Activated naive CD8-positive, alpha-beta T cell (primary cell): ENCODE data around the gene OR51B4.

Experiments used
- H3K27ac Mint-ChIP-seq: one replicate; pipeline ENCODE4 v1.8.0; 2021; ENCODE audit warnings: mixed read lengths
- H3K27me3 Mint-ChIP-seq: one replicate; pipeline ENCODE4 v1.8.0; 2021; ENCODE audit warnings: mixed read lengths
- H3K36me3 Mint-ChIP-seq: one replicate; pipeline ENCODE4 v1.8.0; 2021; ENCODE audit warnings: mixed read lengths
- H3K4me1 Mint-ChIP-seq: one replicate; pipeline ENCODE4 v1.8.0; 2021; ENCODE audit warnings: low read depth, mixed read lengths
- H3K4me3 Mint-ChIP-seq: one replicate; pipeline ENCODE4 v1.8.0; 2021; ENCODE audit warnings: mild to moderate bottlenecking, mixed read lengths
- H3K9me3 Mint-ChIP-seq: one replicate; pipeline ENCODE4 v1.8.0; 2021; ENCODE audit warnings: low read depth, mixed read lengths

The OR51B4 gene

GRCh38 chr11:5286351-5286750 lies 15.4 kb downstream of the OR51B4 start:
- H3K36me3 Mint-ChIP-seq, result no peaks in the 10 kb centered on the region
- H3K27ac Mint-ChIP-seq, result no peak overlapping the region
- no peak overlapping the region for H3K4me3 Mint-ChIP-seq
- no peaks in the 10 kb centered on the region for H3K27me3 Mint-ChIP-seq
- no peaks in the 10 kb centered on the region for H3K4me1 Mint-ChIP-seq
- no peaks in the 10 kb centered on the region for H3K9me3 Mint-ChIP-seq

DNA sequence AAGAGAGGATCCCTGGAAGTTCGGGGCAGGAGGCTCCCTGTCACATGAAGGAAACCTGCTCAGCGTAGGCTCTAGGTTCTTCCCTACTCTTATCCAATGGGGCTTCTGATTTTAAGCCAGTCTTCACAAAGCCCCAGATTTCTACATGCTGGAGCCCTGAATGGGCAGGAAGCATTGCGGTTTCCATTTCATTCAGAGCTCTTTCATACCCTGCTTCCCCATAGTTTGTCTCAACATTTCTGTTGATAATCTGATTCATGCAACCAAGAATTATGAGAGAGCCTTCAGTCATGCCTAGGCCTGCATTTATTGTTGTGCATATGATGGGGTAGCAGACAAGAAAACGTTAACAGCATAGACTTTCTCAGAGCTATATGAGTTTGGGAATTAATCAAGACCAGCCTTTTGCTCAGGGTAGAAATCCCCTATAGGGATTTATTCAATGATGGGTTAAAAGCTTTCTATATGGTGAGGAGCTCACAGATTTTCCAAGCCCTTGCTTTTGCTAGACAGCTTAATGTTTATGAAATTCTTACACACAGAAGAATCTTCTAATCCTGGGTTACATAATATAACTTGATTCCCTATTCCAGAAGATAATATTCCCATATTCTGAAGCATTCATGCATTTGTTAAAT lies 15.9 kb downstream of the OR51B4 start:
- no peak overlapping the region for H3K4me3 Mint-ChIP-seq
- H3K4me1 Mint-ChIP-seq, result no peaks in the 10 kb centered on the region
- no peaks in the 10 kb centered on the region for H3K27me3 Mint-ChIP-seq
- no peaks in the 10 kb centered on the region for H3K9me3 Mint-ChIP-seq
- no peaks in the 10 kb centered on the region for H3K36me3 Mint-ChIP-seq
- no peak overlapping the region for H3K27ac Mint-ChIP-seq

DNA sequence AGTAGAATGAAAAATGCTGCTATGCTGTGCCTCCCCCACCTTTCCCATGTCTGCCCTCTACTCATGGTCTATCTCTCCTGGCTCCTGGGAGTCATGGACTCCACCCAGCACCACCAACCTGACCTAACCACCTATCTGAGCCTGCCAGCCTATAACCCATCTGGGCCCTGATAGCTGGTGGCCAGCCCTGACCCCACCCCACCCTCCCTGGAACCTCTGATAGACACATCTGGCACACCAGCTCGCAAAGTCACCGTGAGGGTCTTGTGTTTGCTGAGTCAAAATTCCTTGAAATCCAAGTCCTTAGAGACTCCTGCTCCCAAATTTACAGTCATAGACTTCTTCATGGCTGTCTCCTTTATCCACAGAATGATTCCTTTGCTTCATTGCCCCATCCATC lies 17.1 kb downstream of the OR51B4 start:
- Mint-ChIP-seq H3K4me3 (no peak overlapping the region), H3K4me1 (no peaks in the 10 kb centered on the region), H3K36me3 (no peaks in the 10 kb centered on the region), H3K27me3 (no peaks in the 10 kb centered on the region), H3K9me3 (no peaks in the 10 kb centered on the region), H3K27ac (no peak overlapping the region)

- H3K9me3 Mint-ChIP-seq, result no peaks in the 10 kb centered on the region
- H3K4me1 Mint-ChIP-seq, result no peaks in the 10 kb centered on the region
- H3K27me3 Mint-ChIP-seq, result no peaks in the 10 kb centered on the region
- no peak overlapping the region for H3K27ac Mint-ChIP-seq
- no peaks in the 10 kb centered on the region for H3K36me3 Mint-ChIP-seq
- H3K4me3 Mint-ChIP-seq, result no peak overlapping the region
Observed at GRCh38 chr11:5283882-5284281, 17.9 kb downstream of the OR51B4 start.

DNA sequence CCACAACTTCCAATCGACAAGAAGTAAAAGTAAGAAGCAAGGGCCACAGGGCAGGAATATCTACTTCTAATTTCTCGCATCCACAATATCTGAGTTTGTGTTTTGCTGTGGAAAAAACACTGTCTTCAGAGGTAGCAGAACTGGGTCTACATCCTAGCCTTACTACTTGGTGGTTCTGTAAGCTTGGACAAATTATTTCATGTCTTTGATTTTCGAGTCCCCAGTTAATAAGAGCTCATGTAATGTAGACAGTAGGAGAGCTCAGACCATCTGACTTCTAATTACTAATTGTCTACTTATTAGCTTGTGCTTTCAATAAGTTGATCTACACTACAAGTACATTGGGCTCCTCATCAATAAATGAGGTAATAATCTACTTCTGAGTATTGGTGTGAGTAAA lies 18.7 kb downstream of the OR51B4 start:
- Mint-ChIP-seq H3K36me3 (no peaks in the 10 kb centered on the region), H3K9me3 (no peaks in the 10 kb centered on the region), H3K4me1 (no peaks in the 10 kb centered on the region), H3K4me3 (no peak overlapping the region), H3K27ac (no peak overlapping the region), H3K27me3 (no peaks in the 10 kb centered on the region)

- no peak overlapping the region for H3K4me3 Mint-ChIP-seq
- no peak overlapping the region for H3K27ac Mint-ChIP-seq
- H3K27me3 Mint-ChIP-seq, result no peaks in the 10 kb centered on the region
- H3K9me3 Mint-ChIP-seq, result no peaks in the 10 kb centered on the region
- no peaks in the 10 kb centered on the region for H3K36me3 Mint-ChIP-seq
- H3K4me1 Mint-ChIP-seq, result no peaks in the 10 kb centered on the region
Observed at GRCh38 chr11:5282628-5283027, 19.1 kb downstream of the OR51B4 start.

DNA sequence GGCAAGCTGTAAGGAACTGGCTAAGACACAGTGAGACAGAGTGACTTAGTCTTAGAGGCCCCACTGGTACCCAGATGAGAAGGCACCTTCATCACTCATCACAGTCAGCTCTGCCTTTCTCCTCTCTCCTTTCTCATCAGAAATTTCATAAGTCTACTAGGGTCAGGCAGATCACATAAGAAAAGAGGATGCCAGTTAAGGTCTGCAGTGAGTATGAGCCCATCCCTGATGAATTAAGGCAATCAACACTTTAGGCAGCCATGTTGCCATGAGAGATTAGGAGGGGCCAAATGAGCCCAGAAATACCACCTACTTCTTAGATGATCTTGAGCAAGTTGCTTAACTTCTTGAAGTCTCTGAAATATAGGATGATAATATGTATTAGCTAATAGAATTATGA lies 20.1 kb downstream of the OR51B4 start:
- no peaks in the 10 kb centered on the region for H3K4me1 Mint-ChIP-seq
- no peaks in the 10 kb centered on the region for H3K9me3 Mint-ChIP-seq
- no peak overlapping the region for H3K4me3 Mint-ChIP-seq
- no peaks in the 10 kb centered on the region for H3K27me3 Mint-ChIP-seq
- no peaks in the 10 kb centered on the region for H3K36me3 Mint-ChIP-seq
- H3K27ac Mint-ChIP-seq, result no peak overlapping the region

GRCh38 chr11:5280582-5281102 lies 21.1 kb downstream of the OR51B4 start:
- no peaks in the 10 kb centered on the region for H3K4me1 Mint-ChIP-seq
- no peaks in the 10 kb centered on the region for H3K36me3 Mint-ChIP-seq
- no peaks in the 10 kb centered on the region for H3K27me3 Mint-ChIP-seq
- no peak overlapping the region for H3K27ac Mint-ChIP-seq
- H3K4me3 Mint-ChIP-seq, result no peak overlapping the region
- no peaks in the 10 kb centered on the region for H3K9me3 Mint-ChIP-seq

DNA sequence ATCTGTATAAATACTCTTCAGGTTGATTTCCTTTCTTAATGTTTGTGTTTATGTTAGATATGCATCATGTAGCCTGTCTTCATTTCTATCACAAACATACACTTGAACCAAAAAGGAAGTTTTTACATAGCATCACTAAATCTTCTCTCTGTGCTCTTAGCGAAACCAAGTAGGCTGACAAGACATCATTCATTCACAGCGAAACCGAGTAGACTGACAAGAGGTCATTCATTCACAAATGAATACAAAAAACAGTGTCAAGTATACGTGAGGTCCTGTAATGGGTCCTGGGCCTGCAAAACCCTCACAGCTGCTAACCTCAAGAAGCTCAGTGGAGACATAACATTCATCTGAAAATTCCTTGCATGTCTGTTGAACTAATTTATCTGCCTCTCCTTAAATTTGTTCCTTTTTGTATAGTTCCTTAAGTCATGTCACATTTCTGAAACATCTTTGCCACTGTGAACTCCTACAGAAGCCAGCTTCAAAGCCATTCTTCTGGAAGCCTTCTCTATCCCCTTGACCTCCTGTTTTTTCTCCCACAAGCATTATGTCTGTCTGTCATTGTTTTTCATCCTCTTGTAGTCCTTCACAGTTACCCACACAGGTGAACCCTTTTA lies 22.2 kb downstream of the OR51B4 start:
- Mint-ChIP-seq H3K36me3 (no peaks in the 10 kb centered on the region), H3K27me3 (peaks cover under 1% of the 10 kb centered on the region), H3K4me1 (no peaks in the 10 kb centered on the region), H3K4me3 (no peak overlapping the region), H3K9me3 (no peaks in the 10 kb centered on the region), H3K27ac (no peak overlapping the region)

DNA sequence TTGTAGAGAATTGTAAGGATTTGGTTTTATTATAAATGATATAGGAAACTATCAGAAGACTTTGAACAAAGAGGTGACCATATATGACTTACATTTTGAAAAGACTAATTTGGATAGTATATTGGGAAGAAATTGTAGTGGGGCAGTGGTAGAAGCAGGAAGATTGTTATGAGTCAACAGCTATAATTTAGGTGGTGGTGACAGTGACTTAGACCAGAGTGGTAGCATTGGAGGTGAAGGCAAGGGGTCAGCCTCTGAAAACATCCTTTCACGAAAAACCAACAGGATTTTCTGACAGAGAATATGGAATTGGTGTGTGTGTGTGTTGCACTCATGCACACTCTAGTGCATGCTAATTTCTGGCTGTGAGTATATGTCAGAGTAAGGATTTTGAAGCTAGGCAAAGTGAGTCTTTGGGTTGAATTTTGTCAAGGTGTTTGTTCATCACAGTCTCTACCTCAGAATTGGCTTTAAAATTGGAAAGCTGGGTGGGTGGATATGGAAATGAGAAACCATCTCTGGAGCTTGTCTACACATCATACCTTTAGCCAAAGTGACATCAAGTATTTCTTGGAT lies 23.9 kb downstream of the OR51B4 start:
- H3K27ac Mint-ChIP-seq, result no peak overlapping the region
- no peaks in the 10 kb centered on the region for H3K9me3 Mint-ChIP-seq
- H3K36me3 Mint-ChIP-seq, result no peaks in the 10 kb centered on the region
- H3K4me3 Mint-ChIP-seq, result no peak overlapping the region
- no peaks in the 10 kb centered on the region for H3K4me1 Mint-ChIP-seq
- H3K27me3 Mint-ChIP-seq, result peaks cover 2% of the 10 kb centered on the region

DNA sequence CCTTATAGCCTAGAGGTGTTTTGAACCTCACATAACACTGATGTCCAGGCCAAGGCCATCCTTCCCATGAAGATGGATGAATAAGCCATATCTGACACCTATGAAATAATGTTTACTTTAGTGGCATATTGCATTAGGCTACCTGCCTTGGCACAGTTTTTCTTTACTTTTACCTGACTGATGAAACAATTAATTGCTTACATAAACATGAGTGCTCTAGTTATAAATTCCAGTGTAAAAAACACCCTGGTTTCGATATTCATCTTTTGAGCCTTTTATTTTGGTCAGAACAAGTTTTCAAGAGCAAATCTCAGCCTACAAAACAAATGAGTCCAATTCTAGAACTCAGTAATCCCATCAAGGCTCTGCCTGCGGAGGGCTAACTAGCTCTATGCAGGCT lies 25.0 kb downstream of the OR51B4 start:
- no peaks in the 10 kb centered on the region for H3K9me3 Mint-ChIP-seq
- no peaks in the 10 kb centered on the region for H3K4me1 Mint-ChIP-seq
- H3K27ac Mint-ChIP-seq, result no peak overlapping the region

GRCh38 chr11:5275369-5276110 lies 26.2 kb downstream of the OR51B4 start:
- peaks cover 2% of the 10 kb centered on the region for H3K27me3 Mint-ChIP-seq
- H3K4me3 Mint-ChIP-seq, result no peak overlapping the region

More for the DNA sequence above, 25.0 kb downstream of the OR51B4 start:
- Mint-ChIP-seq H3K4me3 (no peak overlapping the region), H3K36me3 (no peaks in the 10 kb centered on the region), H3K27me3 (peaks cover 2% of the 10 kb centered on the region)

GRCh38 chr11:5274395-5274794 lies 27.4 kb downstream of the OR51B4 start:
- no peaks in the 10 kb centered on the region for H3K4me1 Mint-ChIP-seq
- H3K4me3 Mint-ChIP-seq, result no peak overlapping the region
- no peak overlapping the region for H3K27ac Mint-ChIP-seq
- no peaks in the 10 kb centered on the region for H3K9me3 Mint-ChIP-seq
- no peaks in the 10 kb centered on the region for H3K36me3 Mint-ChIP-seq
- H3K27me3 Mint-ChIP-seq, result peaks cover 2% of the 10 kb centered on the region

More at GRCh38 chr11:5275369-5276110, 26.2 kb downstream of the OR51B4 start:
- Mint-ChIP-seq H3K36me3 (no peaks in the 10 kb centered on the region), H3K9me3 (no peaks in the 10 kb centered on the region), H3K4me1 (no peaks in the 10 kb centered on the region), H3K27ac (no peak overlapping the region)

DNA sequence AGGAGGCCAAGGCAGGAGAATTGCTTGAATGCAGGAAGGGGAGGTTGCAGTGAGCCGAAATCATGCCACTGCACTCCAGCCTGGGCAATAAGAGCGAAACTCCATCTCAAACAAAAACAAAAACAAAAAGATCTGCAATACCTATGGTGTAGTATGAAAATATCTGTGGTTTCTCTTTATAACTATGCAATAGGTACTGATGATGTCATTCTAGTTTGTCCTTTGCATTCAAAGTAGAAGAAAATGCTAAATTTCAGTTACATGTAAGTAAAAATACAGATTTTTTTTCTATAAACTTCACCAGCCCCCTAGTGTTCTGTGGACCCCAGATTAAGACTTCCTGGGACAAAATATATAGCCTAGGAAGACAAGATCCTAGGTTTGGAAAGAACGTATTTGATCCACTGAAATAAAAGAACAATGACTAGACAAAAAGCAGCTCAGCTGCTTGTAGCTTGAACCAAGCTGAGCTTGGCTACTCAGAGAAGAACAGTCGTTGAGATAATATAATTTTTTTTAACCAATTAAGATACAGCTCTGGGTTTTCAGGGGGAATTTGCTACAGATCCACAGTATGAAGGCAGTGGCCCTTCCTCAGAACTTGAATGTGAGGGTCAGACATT lies 29.2 kb downstream of the OR51B4 start:
- H3K9me3 Mint-ChIP-seq, result no peaks in the 10 kb centered on the region
- H3K27ac Mint-ChIP-seq, result no peak overlapping the region
- H3K36me3 Mint-ChIP-seq, result no peaks in the 10 kb centered on the region
- H3K4me1 Mint-ChIP-seq, result no peaks in the 10 kb centered on the region
- H3K4me3 Mint-ChIP-seq, result no peak overlapping the region
- peaks cover 2% of the 10 kb centered on the region for H3K27me3 Mint-ChIP-seq

GRCh38 chr11:5269715-5270147 lies 32.0 kb downstream of the OR51B4 start, which contains the start of gene HBE1:
HBE1 (minus strand) TSS chr11:5269945; CDS start chr11:5269890, 55 bp downstream.
- Mint-ChIP-seq H3K4me3 (no peak within 1 kb of the TSS), H3K27me3 (peaks cover 2% of the 10 kb centered on the region), H3K4me1 (no peaks in the 10 kb centered on the region), H3K9me3 (no peaks in the 10 kb centered on the region), H3K36me3 (no peaks in the 10 kb centered on the region), H3K27ac (no peak within 1 kb of the TSS)
